Measurements from ENCODE around the gene ZNF460. TPM values are rescaled to one million over a fixed set of nuclear protein-coding genes. Genes with fewer than 3 reads are reported as not detected.

The ZNF460 gene
- total and polyA plus RNA-seq, 2 of the 4 experiments (the other 2 are of a cell fraction), result 3.6 to 55.2 TPM

- POLR2A ChIA-PET (ENCODE audit: unreplicated experiment), result interaction anchor here (0.6 kb wide), 1 partner anchor 62 kb away, joined by 3 read pairs; no protein-coding TSS in a partner anchor
- no peak for TF ChIP-seq SMC3 (IDR thresholded peaks at IDR 0.05; ENCODE audit: low read depth, low read length)
- TF ChIP-seq NFE2L2 (IDR thresholded peaks at IDR 0.05; ENCODE audit: low read depth, low read length), result no peak
- TF ChIP-seq MXI1 (IDR thresholded peaks at IDR 0.05; ENCODE audit: borderline replicate concordance, low read depth, low read length), result peak; percentile 94
- peak; percentile 36 for TF ChIP-seq RCOR1 (IDR thresholded peaks at IDR 0.05; ENCODE audit: insufficient replicate concordance, low read length)
- no peak for TF ChIP-seq ELK1 (IDR thresholded peaks at IDR 0.05; ENCODE audit: borderline replicate concordance, low read depth, low read length)
- TF ChIP-seq CHD1 (IDR thresholded peaks at IDR 0.05; ENCODE audit: low read depth, low read length), result no peak
- TF ChIP-seq CTCF (conservative IDR thresholded peaks at IDR 0.05; ENCODE audit: low read depth, low read length), result no peak
- TF ChIP-seq RFX5 (IDR thresholded peaks at IDR 0.05; ENCODE audit: low read depth, low read length), result no peak
- no peak for TF ChIP-seq MAFK (IDR thresholded peaks at IDR 0.05; ENCODE audit: low read depth, low read length)
- TF ChIP-seq CEBPB (IDR thresholded peaks at IDR 0.05; ENCODE audit: low read depth, low read length), result peak; percentile 72
- TF ChIP-seq MAZ (IDR thresholded peaks at IDR 0.05; ENCODE audit: borderline replicate concordance, low read depth, low read length), result peak; percentile 98
- no peak for TF ChIP-seq BHLHE40 (IDR thresholded peaks at IDR 0.05; ENCODE audit: low read depth, low read length)
- TF ChIP-seq POLR2A (IDR thresholded peaks at IDR 0.05; ENCODE audit: low read depth, low read length), result peak; percentile 82
- TF ChIP-seq RAD21 (IDR thresholded peaks at IDR 0.05; ENCODE audit: low read length), result peak; percentile 10; the same call in 1 of the 2 replicates
- no peak for TF ChIP-seq FOS (IDR thresholded peaks at IDR 0.05; ENCODE audit: low read depth, low read length)
Measured at GRCh38 chr19:57240311-57241090, 39.8 kb upstream of the ZNF460 start, which contains the start of gene ZNF805. Gene ZNF805, plus strand, starts transcription at chr19:57240632. Its CDS starts 260 bp downstream, at chr19:57240892.

More at GRCh38 chr19:57240311-57241090, 39.8 kb upstream of the ZNF460 start, which contains the start of gene ZNF805:
- peak within 1 kb of the TSS; percentile 88 for H3K14ac ChIP-seq (replicated peaks; ENCODE audit: low read depth, low read length)
- in situ Hi-C loops (cut with MboI; ENCODE audit: low sequenced_read_pairs) (no loop called here), intact Hi-C loops (cut with micrococcal nuclease) (loop anchor here (1.0 to 2.0 kb wide), 2 partner anchors 40 to 50 kb away; partner anchors contain the start of genes ZNF264 and ZNF460), dilution Hi-C loops (cut with HindIII; ENCODE audit: low sequenced_read_pairs, unreplicated experiment) (no loop called here)
- no peak within 1 kb of the TSS for H2BK20ac ChIP-seq (ENCODE audit: low read depth, low read length)
- peaks cover 19 to 44% of the 10 kb centered on the region in 2 experiments for H3K79me1 ChIP-seq (ENCODE audit: low read depth in 1 of 2, low read length in 2 of 2)
- peak within 1 kb of the TSS; percentile 91 for H3K27ac ChIP-seq (ENCODE audit: insufficient read depth, low read length)
- no peak within 1 kb of the TSS for H2BK15ac ChIP-seq (ENCODE audit: low read depth, low read length)
- peaks cover 12% of the 10 kb centered on the region for H3K36me3 ChIP-seq (ENCODE audit: control insufficient read depth, insufficient read depth, low read length)
- H2BK5ac ChIP-seq (ENCODE audit: low read depth, low read length, poor library complexity, severe bottlenecking), result peak within 1 kb of the TSS; percentile 88
- H3K18ac ChIP-seq (ENCODE audit: low read depth, low read length), result peak within 1 kb of the TSS; percentile 58
- H2AK9ac ChIP-seq (replicated peaks; ENCODE audit: low read depth, low read length, poor library complexity), result peak within 1 kb of the TSS; percentile 96
- peak within 1 kb of the TSS; percentile 70 for H2AK5ac ChIP-seq (ENCODE audit: low read depth, low read length)
- peak within 1 kb of the TSS; percentile 95 for H3K4me3 ChIP-seq (ENCODE audit: insufficient read depth, low read depth, low read length)
- ATAC-seq (ENCODE audit: low read depth) (peak; percentile 99), DNase-seq (peak; percentile 89)
- H3K56ac ChIP-seq (ENCODE audit: extremely low read depth, insufficient read depth, low read length), result peak within 1 kb of the TSS; percentile 81
- H3K4ac ChIP-seq (ENCODE audit: low read depth, low read length), result peak within 1 kb of the TSS; percentile 89
- CTCF ChIA-PET, result no interaction called here
- BruUV-seq (replicated peaks), result no TSS peak
- H3K4me1 ChIP-seq (ENCODE audit: control insufficient read depth, insufficient read depth, low read length), result peaks cover 7% of the 10 kb centered on the region
- H3K4me2 ChIP-seq (ENCODE audit: low read depth, low read length), result peak within 1 kb of the TSS; percentile 98
- H2BK120ac ChIP-seq (ENCODE audit: low read depth, low read length), result peak within 1 kb of the TSS; percentile 39
- H4K5ac ChIP-seq (ENCODE audit: low read depth, low read length), result peak within 1 kb of the TSS; percentile 98
- H3K23ac ChIP-seq (ENCODE audit: low read depth, low read length), result peak within 1 kb of the TSS; percentile 74
- peak within 1 kb of the TSS; percentile 98 for H4K8ac ChIP-seq (ENCODE audit: low read depth in 2 of 2, low read length in 2 of 2)
- peaks cover 12% of the 10 kb centered on the region for H3K9me1 ChIP-seq (ENCODE audit: insufficient read depth, low read length)
- H4K20me1 ChIP-seq (ENCODE audit: insufficient read depth, low read length), result peaks cover 6% of the 10 kb centered on the region; the same call in 1 of the 2 replicates
- H2AFZ ChIP-seq (replicated peaks; ENCODE audit: low read length, poor library complexity), result peak within 1 kb of the TSS; percentile 100
- H3K27me3 ChIP-seq (ENCODE audit: control insufficient read depth, insufficient read depth, low read length), result no peaks in the 10 kb centered on the region
- 0% methylated on average over 13 of the region's 61 CpGs; no CpG with 5 or more reads in 1 of the 2 experiments for WGBS, 2 experiments (ENCODE audit: extremely low coverage in 2 of 2, insufficient read length in 1 of 2)
- peak within 1 kb of the TSS; percentile 93 for H3K9ac ChIP-seq (ENCODE audit: low read depth, low read length)
- H3K9me3 ChIP-seq (ENCODE audit: control insufficient read depth, insufficient read depth, low read length), result no peaks in the 10 kb centered on the region
- H4K91ac ChIP-seq (ENCODE audit: insufficient read depth, low read depth, low read length), result peak within 1 kb of the TSS; percentile 91

Measured in IMR-90 (cell line).